MM.1S (cell line): ENCODE data around the gene FAM20A.

Experiments
- DNase-seq: peaks from one replicate; pipeline ENCODE4 v3.0.0-alpha.2; 2015
- H2AFZ ChIP-seq: fragments of 300-600 bp; sonication (generic); 2 replicates; pipeline ENCODE4 v1.6.0; 2016; ENCODE audit warnings: antibody characterized with exemption, low read length
- H3F3A ChIP-seq: fragments of 300-600 bp; sonication (generic); 2 replicates; pipeline ENCODE4 v1.6.1; 2016; ENCODE audit warnings: mild to moderate bottlenecking, antibody characterized with exemption, low read length, moderate library complexity, mixed read lengths; ENCODE audit not compliant: insufficient read depth
- H3K27ac ChIP-seq: fragments of 300-600 bp; sonication (generic); 2 replicates; pipeline ENCODE4 v1.5.1; 2016; ENCODE audit warnings: mild to moderate bottlenecking, low read length
- H3K27me3 ChIP-seq: fragments of 300-600 bp; sonication (generic); replicated peaks from 2 replicates; pipeline ENCODE4 v1.6.0; 2016; ENCODE audit warnings: low read length; ENCODE audit not compliant: insufficient read depth
- H3K36me3 ChIP-seq: fragments of 300-600 bp; sonication (generic); replicated peaks from 2 replicates; pipeline ENCODE4 v1.6.1; 2016; ENCODE audit warnings: mild to moderate bottlenecking, low read length, mixed read lengths; ENCODE audit not compliant: insufficient read depth
- H3K4me1 ChIP-seq: fragments of 300-600 bp; sonication (generic); 2 replicates; pipeline ENCODE4 v1.6.1; 2016; ENCODE audit warnings: low read length, mixed read lengths
- H3K4me2 ChIP-seq: fragments of 300-600 bp; sonication (generic); 2 replicates; pipeline ENCODE4 v1.6.0; 2016; ENCODE audit warnings: low read depth, low read length
- H3K4me3 ChIP-seq: fragments of 300-600 bp; sonication (generic); 2 replicates; pipeline ENCODE4 v1.5.1; 2016; ENCODE audit warnings: low read length, mixed read lengths
- H3K79me2 ChIP-seq: fragments of 300-600 bp; sonication (generic); 2 replicates; pipeline ENCODE4 v1.6.1; 2016; ENCODE audit warnings: mixed run types, low read length, mixed read lengths
- H3K9ac ChIP-seq: fragments of 300-600 bp; sonication (generic); 2 replicates; pipeline ENCODE4 v1.6.1; 2016; ENCODE audit warnings: low read length, mixed read lengths
- H3K9me2 ChIP-seq: fragments of 300-600 bp; sonication (generic); replicated peaks from 2 replicates; pipeline ENCODE4 v1.6.1; 2016; ENCODE audit warnings: mild to moderate bottlenecking, low read length, mixed read lengths; ENCODE audit not compliant: insufficient read depth
- H3K9me3 ChIP-seq: fragments of 300-600 bp; sonication (generic); replicated peaks from 2 replicates; pipeline ENCODE4 v1.6.1; 2016; ENCODE audit warnings: mild to moderate bottlenecking, low read length, mixed read lengths; ENCODE audit not compliant: insufficient read depth
- H4K20me1 ChIP-seq: fragments of 300-600 bp; sonication (generic); 2 replicates; pipeline ENCODE4 v1.6.1; 2016; ENCODE audit warnings: mild to moderate bottlenecking, low read length, moderate library complexity, mixed read lengths; ENCODE audit not compliant: insufficient read depth
- EZH2 ChIP-seq: fragments of 300-600 bp; sonication (generic); optimal IDR thresholded peaks from 2 replicates; pipeline ENCODE3; 2017; ENCODE audit warnings: low read depth, mild to moderate bottlenecking, antibody characterized with exemption, low read length, mixed read lengths
- EZH2phosphoT487 ChIP-seq: fragments of 300-600 bp; sonication (generic); IDR thresholded peaks from 2 replicates; pipeline ENCODE4 v1.6.1; 2018; ENCODE audit warnings: antibody characterized with exemption, low read length
- TF ChIP-seq, protein P1 (sequence below): fragments of 300-600 bp; sonication (generic); IDR thresholded peaks from 2 replicates; pipeline ENCODE4 v1.5.1; 2016; ENCODE audit warnings: antibody characterized with exemption, low read length, mixed read lengths

Gene FAM20A

GRCh38 chr17:68567581-68567980 is 33.6 kb downstream of the FAM20A start:
- H3K36me3 ChIP-seq, result no peaks in the 10 kb centered on the region
- no peak overlapping the region for H3K27ac ChIP-seq
- no peaks in the 10 kb centered on the region for H3K27me3 ChIP-seq
- no peaks in the 10 kb centered on the region for H3K79me2 ChIP-seq
- no peak overlapping the region for H3K9ac ChIP-seq
- DNase-seq, result no peak
- TF ChIP-seq EZH2phosphoT487, result no peak
- TF ChIP-seq EZH2, result no peak
- TF ChIP-seq, protein P1, sequence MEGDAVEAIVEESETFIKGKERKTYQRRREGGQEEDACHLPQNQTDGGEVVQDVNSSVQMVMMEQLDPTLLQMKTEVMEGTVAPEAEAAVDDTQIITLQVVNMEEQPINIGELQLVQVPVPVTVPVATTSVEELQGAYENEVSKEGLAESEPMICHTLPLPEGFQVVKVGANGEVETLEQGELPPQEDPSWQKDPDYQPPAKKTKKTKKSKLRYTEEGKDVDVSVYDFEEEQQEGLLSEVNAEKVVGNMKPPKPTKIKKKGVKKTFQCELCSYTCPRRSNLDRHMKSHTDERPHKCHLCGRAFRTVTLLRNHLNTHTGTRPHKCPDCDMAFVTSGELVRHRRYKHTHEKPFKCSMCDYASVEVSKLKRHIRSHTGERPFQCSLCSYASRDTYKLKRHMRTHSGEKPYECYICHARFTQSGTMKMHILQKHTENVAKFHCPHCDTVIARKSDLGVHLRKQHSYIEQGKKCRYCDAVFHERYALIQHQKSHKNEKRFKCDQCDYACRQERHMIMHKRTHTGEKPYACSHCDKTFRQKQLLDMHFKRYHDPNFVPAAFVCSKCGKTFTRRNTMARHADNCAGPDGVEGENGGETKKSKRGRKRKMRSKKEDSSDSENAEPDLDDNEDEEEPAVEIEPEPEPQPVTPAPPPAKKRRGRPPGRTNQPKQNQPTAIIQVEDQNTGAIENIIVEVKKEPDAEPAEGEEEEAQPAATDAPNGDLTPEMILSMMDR, result no peak
- no peaks in the 10 kb centered on the region for H4K20me1 ChIP-seq
- H3K9me3 ChIP-seq, result no peaks in the 10 kb centered on the region
- H3K4me2 ChIP-seq, result no peak overlapping the region
- no peaks in the 10 kb centered on the region for H3K9me2 ChIP-seq
- H3F3A ChIP-seq, result no peaks in the 10 kb centered on the region
- H3K4me1 ChIP-seq, result no peaks in the 10 kb centered on the region
- H3K4me3 ChIP-seq, result no peak overlapping the region
- H2AFZ ChIP-seq, result no peak overlapping the region

DNA sequence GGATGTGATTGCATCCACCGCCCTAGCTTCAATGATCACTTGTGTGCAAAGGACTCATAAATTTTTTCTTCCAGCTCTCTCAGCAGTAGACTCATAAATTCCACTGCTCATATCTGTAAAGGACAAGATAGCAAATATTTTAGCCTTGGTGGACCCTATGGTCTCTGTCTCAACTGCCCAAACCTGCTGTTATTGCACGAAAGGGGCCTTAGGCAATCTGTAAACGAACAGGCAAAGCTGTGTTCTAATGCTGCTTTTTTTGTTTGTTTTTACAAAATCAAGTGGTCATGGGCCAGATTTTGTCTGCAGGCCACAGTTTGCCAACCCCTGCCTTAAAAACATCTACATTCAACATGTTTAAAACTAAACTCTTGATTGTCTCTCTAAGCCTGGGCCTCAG is 34.1 kb downstream of the FAM20A start:
- Histone ChIP-seq H3K36me3 (no peaks in the 10 kb centered on the region), H3K4me1 (no peaks in the 10 kb centered on the region), H3K9me3 (no peaks in the 10 kb centered on the region), H3K79me2 (no peaks in the 10 kb centered on the region), H4K20me1 (no peaks in the 10 kb centered on the region), H2AFZ (no peak overlapping the region), H3K27me3 (no peaks in the 10 kb centered on the region), H3K4me3 (no peak overlapping the region), H3K4me2 (no peak overlapping the region), H3F3A (no peaks in the 10 kb centered on the region), H3K9me2 (no peaks in the 10 kb centered on the region), H3K27ac (no peak overlapping the region), H3K9ac (no peak overlapping the region)
- TF ChIP-seq, protein P1, result no peak
- TF ChIP-seq EZH2, result no peak
- no peak for TF ChIP-seq EZH2phosphoT487
- DNase-seq, result no peak

DNA sequence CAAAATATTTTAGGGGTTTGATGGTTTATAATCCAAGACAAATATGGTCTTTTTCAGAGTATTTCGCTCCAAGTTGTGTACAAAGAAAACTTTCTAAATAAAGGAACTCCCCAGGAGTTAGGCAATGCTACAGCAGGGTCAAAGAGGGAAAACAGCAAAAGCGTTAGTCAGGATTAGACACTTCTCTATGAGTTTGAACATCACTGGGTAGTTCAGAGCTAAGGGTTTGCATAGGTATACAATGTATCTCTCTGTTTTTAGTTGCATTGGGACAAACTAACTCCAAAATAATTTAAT is 34.8 kb downstream of the FAM20A start:
- no peaks in the 10 kb centered on the region for H3K9me2 ChIP-seq
- H3K79me2 ChIP-seq, result no peaks in the 10 kb centered on the region
- TF ChIP-seq EZH2, result no peak
- H2AFZ ChIP-seq, result no peak overlapping the region
- H3K36me3 ChIP-seq, result no peaks in the 10 kb centered on the region
- no peaks in the 10 kb centered on the region for H4K20me1 ChIP-seq
- H3K9ac ChIP-seq, result no peak overlapping the region
- no peak overlapping the region for H3K4me2 ChIP-seq
- no peaks in the 10 kb centered on the region for H3K27me3 ChIP-seq
- H3F3A ChIP-seq, result no peaks in the 10 kb centered on the region
- DNase-seq, result no peak
- H3K27ac ChIP-seq, result no peak overlapping the region
- no peaks in the 10 kb centered on the region for H3K9me3 ChIP-seq
- H3K4me3 ChIP-seq, result no peak overlapping the region
- no peaks in the 10 kb centered on the region for H3K4me1 ChIP-seq

DNA sequence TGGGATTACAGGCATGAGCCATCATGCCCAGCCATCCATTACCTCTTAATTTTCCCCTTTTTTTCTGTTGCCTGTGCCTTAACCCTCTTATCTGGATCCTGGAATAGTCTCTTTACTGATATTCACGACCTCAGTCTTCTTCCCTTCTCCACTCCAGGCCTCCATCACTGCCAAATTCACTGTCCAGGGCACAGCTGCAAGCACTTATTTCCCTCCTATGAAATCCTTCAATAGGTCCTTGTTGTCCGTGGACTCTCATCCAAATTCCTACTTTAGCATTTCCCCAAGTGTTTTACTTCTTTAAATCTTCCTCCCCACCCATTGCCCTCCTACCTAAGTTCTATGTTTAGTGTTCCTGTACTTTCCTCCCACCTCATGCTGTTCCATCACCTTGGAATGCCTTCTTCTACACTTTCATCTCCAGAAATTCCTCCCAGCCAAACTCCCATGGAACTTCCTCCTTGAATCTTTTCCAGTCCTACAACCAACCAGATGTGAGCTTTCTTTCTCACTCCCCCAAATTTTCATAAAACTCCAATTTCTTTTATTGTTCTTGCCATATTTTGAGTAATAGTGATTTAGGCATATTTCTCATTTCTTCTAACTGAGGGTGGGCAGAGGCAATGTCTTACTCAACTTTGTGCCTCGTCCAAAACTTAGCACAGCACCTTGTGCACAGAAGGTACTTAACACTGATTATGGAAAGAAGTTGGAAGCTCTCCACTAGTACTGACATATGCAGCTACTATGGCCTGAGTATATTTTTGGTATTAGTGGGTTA is 35.3 kb downstream of the FAM20A start:
- Histone ChIP-seq H3K9ac (no peak overlapping the region), H4K20me1 (no peaks in the 10 kb centered on the region), H3F3A (no peaks in the 10 kb centered on the region), H2AFZ (no peak overlapping the region), H3K27me3 (no peaks in the 10 kb centered on the region), H3K9me3 (no peaks in the 10 kb centered on the region), H3K9me2 (no peaks in the 10 kb centered on the region), H3K4me1 (no peaks in the 10 kb centered on the region), H3K36me3 (no peaks in the 10 kb centered on the region), H3K4me2 (no peak overlapping the region), H3K4me3 (no peak overlapping the region), H3K79me2 (no peaks in the 10 kb centered on the region), H3K27ac (no peak overlapping the region)
- no peak for DNase-seq
- TF ChIP-seq, protein P1, result no peak
